NK-92 (cell line): ENCODE data around the gene SBF2.

Source experiments
- DNase-seq: peaks from one replicate; lab custom pipeline; 2025; ENCODE audit not compliant: unreplicated experiment; lab: John Stamatoyannopoulos, UW

The SBF2 gene

DNA sequence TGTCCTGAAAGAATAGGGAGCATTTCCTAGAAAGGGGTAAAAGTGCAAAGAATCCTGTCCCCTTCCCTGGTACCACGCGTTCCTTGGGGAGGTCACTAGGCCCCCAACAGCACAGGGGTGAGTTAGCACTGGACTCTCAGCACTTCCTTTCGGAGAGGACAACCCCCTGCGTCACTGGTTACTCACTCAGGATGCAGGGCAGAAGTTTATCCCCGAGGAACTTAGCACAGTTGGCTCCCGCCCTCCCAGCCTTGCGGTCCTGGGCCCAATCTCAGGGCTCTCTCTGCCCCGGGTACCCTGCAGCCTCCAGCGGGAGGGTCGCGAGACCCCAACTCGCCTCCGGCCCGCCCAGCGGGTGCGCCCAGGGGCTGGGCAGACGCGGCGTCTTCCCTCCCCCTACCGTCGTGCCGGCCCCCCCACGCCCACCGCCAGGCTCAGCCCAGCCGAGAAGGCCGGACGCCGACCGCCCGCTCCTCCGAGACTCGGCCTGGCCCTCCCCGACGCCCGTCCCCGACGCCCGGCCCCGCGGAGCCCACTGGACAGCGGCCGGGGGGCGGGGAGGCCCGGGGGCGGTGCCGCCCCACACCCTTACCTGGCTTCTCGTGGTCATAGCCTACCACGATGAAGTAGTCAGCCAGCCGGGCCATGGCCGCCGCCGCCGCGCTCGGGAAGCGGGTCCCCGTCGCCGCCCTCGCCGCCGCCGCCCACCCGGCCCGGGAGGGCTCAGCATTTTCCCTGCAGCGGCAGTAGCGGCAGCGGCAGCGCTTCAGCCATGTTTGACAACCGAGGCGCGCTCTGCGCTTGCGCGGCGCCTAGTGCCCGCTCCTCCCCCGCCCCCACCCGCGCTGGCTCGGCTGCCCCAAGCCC, at the start of gene SBF2:
Gene SBF2 (minus strand): TSS at position 797 of the 867 bp plus-strand sequence. CDS start 150 bp downstream, at position 647.
- DNase-seq: no peak

GRCh38 chr11:10338287-10338686, 44.3 kb upstream of the SBF2 start:
- no peak for DNase-seq

GRCh38 chr11:10333490-10333889, 39.5 kb upstream of the SBF2 start:
- no peak for DNase-seq

DNA sequence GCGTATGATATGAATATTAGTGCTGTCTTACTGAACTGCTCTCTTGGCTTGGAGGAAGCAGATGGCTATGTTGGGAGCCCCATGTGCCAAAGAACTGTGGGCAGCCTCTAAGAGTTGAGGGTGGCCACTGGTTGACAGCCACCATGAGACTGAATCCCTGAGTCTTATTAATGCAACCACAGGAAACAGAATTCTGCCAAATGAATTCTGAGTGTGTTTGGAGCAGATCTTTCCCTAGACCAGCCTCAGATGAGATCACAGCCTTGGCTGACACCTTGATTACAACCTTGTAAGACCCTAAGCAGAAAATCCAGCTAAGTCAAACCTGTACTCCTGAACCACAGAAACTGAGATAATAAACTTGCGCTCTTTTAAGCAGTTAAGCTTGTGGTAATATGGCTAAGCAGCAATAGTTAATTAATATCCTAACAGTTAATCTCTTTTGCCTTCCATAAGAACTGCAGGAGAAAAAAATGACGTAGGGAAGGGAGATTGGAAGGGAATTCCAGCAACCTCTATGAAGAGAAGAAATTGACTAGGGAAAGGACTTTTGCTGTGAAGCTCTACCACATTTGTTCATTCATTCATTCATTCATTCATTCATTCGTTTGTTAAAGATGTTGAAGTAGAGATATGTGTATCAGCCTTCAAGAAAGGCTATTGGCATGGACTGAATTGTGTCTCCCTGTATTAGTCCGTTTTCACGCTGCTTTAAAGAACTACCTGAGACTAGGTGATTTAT, 37.7 kb upstream of the SBF2 start:
- DNase-seq: no peak

- no peak for DNase-seq
Observed at GRCh38 chr11:10329935-10330334, 35.9 kb upstream of the SBF2 start.

- no peak for DNase-seq
Observed at GRCh38 chr11:10329356-10329755, 35.3 kb upstream of the SBF2 start.

GRCh38 chr11:10328314-10329098, 34.5 kb upstream of the SBF2 start:
- no peak for DNase-seq

GRCh38 chr11:10327254-10327653, 33.2 kb upstream of the SBF2 start:
- no peak for DNase-seq

DNA sequence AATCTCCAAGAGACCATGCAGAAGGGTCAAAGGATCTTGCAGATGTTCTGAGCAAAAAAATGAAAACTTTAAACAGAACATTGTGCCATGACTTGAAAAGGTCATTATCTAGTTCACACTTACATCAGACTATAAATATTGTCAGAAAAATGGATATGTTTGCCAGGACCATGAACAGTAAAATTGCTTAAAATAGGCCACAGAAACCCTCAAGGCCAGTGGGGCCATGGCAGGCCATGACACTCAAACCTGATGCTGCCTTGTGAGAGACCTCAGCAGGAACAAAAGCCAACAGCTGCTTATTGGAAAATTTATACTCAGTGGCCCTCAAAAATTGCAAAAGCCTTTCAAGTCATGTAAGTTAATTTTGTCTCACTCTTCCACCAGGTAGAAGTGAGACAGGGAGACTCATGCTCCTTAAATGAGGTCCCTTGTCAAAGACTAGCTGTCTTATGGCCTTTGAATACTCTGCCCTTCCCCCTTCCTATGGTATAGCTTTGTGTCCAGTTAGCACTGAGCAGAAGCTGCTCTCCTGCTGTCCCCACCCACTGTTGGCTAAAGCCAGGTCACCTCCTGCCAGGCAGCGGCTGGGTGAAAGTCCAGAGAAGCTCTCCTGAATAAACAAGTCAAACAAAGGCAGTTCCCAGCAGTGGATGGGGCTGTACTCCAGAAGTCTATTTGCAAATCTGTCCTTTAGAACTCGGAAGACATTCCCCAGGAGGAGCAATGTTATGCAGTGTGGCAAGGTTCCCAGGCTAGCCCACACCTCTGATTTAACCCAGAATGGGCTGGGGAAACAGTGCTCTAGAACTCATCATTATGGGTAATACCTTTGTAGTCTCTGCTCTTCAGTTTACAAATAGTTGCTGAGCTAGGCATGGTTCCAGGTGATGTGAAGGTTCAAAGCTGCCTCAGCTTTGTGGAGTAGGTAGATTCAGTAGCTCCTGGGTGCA, 32.3 kb upstream of the SBF2 start:
- no peak for DNase-seq

DNA sequence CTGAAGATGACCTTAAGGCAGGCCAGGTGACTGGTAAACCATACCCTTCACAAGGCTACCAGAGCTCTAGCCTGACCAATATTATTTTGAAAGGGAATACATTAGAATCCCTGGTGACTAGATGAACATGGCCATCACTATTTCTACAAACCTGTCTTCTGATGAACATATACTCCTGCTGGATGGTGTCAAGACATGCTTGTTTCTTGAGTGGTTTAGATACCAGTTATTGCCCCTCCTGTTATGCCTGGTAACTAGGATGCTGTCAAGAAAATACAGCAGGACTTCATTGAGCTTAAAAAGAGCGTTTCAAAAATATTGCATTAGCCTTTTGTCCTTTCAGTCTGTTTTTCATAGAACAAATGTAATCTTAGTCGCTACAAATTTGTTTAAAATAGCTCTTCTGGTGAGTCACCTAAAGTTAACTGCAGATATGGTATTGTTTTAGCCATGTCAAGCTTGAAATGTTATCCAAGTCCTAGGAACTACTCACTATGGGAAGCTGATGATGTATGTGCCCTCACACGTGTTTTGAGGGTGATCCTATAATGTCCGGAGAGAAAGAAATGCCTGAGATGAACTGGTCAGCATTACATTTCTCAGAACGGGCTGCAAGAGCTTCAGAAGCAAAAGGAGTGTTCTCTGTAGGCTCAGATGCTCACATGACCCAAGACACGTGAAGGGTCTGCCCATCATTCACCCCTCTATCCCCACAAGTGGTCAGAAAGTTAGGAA, 31.4 kb upstream of the SBF2 start:
- DNase-seq: no peak

GRCh38 chr11:10324474-10324873, 30.5 kb upstream of the SBF2 start:
- no peak for DNase-seq

DNA sequence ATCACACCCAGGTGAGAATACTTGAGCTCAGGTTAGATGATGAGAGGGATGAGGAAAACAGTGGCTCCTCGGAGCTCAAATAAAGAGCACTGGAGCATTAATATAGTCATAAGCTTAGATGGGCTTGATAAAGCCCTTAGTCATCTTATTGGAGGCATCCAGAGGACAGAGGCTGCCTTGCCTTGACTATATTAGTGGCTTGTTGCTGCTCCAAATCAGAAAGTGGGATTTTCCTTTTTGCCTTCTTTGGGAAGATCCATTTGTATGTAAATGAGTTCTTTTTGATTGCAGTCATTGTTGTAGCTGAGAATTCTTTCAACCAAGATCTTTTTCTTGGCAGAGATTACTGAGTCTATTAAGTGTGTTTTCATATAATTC, 29.8 kb upstream of the SBF2 start:
- DNase-seq: no peak

GRCh38 chr11:10322830-10323792, 29.1 kb upstream of the SBF2 start:
- DNase-seq: no peak

GRCh38 chr11:10322401-10322800, 28.4 kb upstream of the SBF2 start:
- DNase-seq: no peak

DNA sequence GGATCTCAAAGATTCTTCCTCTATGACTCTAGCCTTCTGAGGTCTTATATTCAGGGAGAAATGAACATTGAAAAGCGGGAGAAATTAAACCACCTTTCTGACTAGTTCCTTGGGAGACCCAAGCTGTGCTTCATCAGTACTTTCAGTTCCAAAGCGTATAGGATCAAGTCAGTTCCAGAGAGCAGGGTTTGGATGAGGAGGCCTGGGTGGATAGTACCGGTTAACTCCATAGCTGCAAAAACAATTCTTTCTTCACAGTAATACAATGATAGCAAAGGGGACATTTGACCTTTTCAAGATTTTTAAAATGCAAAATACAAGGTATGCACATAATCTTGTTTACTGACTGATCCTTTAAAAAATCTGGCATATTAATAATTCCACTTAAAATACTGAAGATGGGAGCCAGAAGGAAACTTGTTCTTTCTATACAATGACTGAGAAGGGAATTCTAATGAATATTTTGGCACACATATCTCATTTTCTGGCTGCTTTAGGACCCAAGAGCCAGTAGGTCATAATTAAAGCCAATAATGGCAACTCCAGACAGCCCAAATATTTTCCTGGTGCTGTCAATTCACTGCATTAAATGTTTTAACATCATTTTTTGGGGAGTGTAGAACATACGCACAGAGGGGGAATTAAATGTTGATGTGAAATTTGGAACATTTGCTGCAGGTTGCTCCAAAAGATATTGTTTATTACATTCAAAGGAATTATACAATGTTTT, 26.9 kb upstream of the SBF2 start:
- DNase-seq: no peak

- DNase-seq: no peak
Observed at GRCh38 chr11:10319702-10320558, 25.9 kb upstream of the SBF2 start.

- no peak for DNase-seq
Observed at GRCh38 chr11:10318527-10318802, 24.4 kb upstream of the SBF2 start.
